CD14-positive monocyte (primary cell): ENCODE measurements around the gene CLIP4. TPM values are rescaled to one million over a fixed set of nuclear protein-coding genes. Genes with fewer than 3 reads are reported as not detected.

Experiments used
- DNase-seq, 3 donors: peaks; one replicate each; pipeline ENCODE4 v3.0.0-alpha.2; 2011 to 2022
- H2AFZ ChIP-seq: 2 replicates; pipeline ENCODE4 v1.6.0; 2012; ENCODE audit warnings: mild to moderate bottlenecking, low read depth, low read length, inconsistent platforms; ENCODE audit not compliant: insufficient read depth, poor library complexity, severe bottlenecking
- H3K27ac ChIP-seq, 2 donors: 1 replicate in 1 of 2; 2 replicates in 1 of 2; pipeline ENCODE4 v1.5.1; 2012 to 2013; ENCODE audit warnings: low read length in 2 of 2, control low read depth in 1 of 2, inconsistent platforms in 1 of 2, low read depth in 1 of 2, mild to moderate bottlenecking in 1 of 2
- H3K27me3 ChIP-seq, 2 donors: one replicate each; pipeline versions ENCODE4 v1.6.0 to v1.6.1; 2011 to 2013; ENCODE audit warnings: low read length in 2 of 2; ENCODE audit not compliant: control insufficient read depth in 2 of 2, insufficient read depth in 2 of 2
- H3K36me3 ChIP-seq, 2 donors: replicated peaks in 1 of 2; 1 replicate in 1 of 2; 2 replicates in 1 of 2; pipeline versions ENCODE4 v1.5.1 to v1.6.1; 2012 to 2013; ENCODE audit warnings: low read length in 2 of 2, control low read depth in 1 of 2, inconsistent platforms in 1 of 2, mild to moderate bottlenecking in 1 of 2; ENCODE audit not compliant: insufficient read depth in 2 of 2, control insufficient read depth in 1 of 2
- H3K4me1 ChIP-seq, 2 donors: 1 replicate in 1 of 2; 2 replicates in 1 of 2; pipeline versions ENCODE4 v1.5.1 to v1.6.1; 2012 to 2013; ENCODE audit warnings: low read length in 2 of 2, control low read depth in 1 of 2, inconsistent platforms in 1 of 2, mild to moderate bottlenecking in 1 of 2, moderate library complexity in 1 of 2; ENCODE audit not compliant: insufficient read depth in 2 of 2, control insufficient read depth in 1 of 2
- H3K4me2 ChIP-seq: replicated peaks from 2 replicates; pipeline ENCODE3; 2012; ENCODE audit warnings: low read length, moderate library complexity, mild to moderate bottlenecking; ENCODE audit not compliant: poor library complexity, severe bottlenecking; ENCODE audit errors: extremely low read depth
- H3K4me3 ChIP-seq, 3 experiments: fragments of 200-600 bp in 1 of 3; sonication (generic) in 1 of 3; replicated peaks in 1 of 3; 1 replicate in 2 of 3; 2 replicates in 1 of 3; pipeline ENCODE4 v1.5.1; 2011 to 2013; ENCODE audit warnings: low read length in 3 of 3, mild to moderate bottlenecking in 3 of 3, control low read depth in 2 of 3, low read depth in 2 of 3, inconsistent platforms in 1 of 3, moderate library complexity in 1 of 3
- H3K79me2 ChIP-seq: 2 replicates; pipeline ENCODE4 v1.6.0; 2012; ENCODE audit warnings: mild to moderate bottlenecking, control low read depth, inconsistent platforms, low read length, moderate library complexity; ENCODE audit not compliant: insufficient read depth
- H3K9ac ChIP-seq: 2 replicates; pipeline ENCODE4 v1.6.0; 2017; ENCODE audit warnings: low read length, mild to moderate bottlenecking; ENCODE audit not compliant: insufficient read depth, poor library complexity, severe bottlenecking
- H3K9me3 ChIP-seq, 2 donors: replicated peaks in 1 of 2; 1 replicate in 1 of 2; 2 replicates in 1 of 2; pipeline versions ENCODE4 v1.5.1 to v1.6.1; 2012 to 2013; ENCODE audit warnings: low read length in 2 of 2, control low read depth in 1 of 2; ENCODE audit not compliant: control insufficient read depth in 1 of 2, insufficient read depth in 1 of 2
- H4K20me1 ChIP-seq: 2 replicates; pipeline ENCODE4 v1.6.0; 2012; ENCODE audit warnings: mild to moderate bottlenecking, low read length, control low read depth, moderate library complexity; ENCODE audit not compliant: insufficient read depth
- H3K27ac Mint-ChIP-seq, 7 donors: one replicate each; pipeline ENCODE4 v1.8.0; 2020; ENCODE audit warnings: mild to moderate bottlenecking in 7 of 7, mixed read lengths in 7 of 7, moderate library complexity in 6 of 7, inconsistent platforms in 2 of 7
- H3K27me3 Mint-ChIP-seq, 3 donors: one replicate each; pipeline ENCODE4 v1.8.0; 2021 to 2022; ENCODE audit warnings: low read depth in 3 of 3, mild to moderate bottlenecking in 3 of 3, mixed read lengths in 3 of 3, moderate library complexity in 3 of 3, inconsistent platforms in 1 of 3
- H3K36me3 Mint-ChIP-seq, 2 donors: one replicate each; pipeline ENCODE4 v1.8.0; 2020; ENCODE audit warnings: mixed read lengths in 2 of 2, inconsistent platforms in 1 of 2, mild to moderate bottlenecking in 1 of 2
- H3K4me1 Mint-ChIP-seq: one replicate; pipeline ENCODE4 v1.8.0; 2020; ENCODE audit warnings: mild to moderate bottlenecking, mixed read lengths
- H3K4me3 Mint-ChIP-seq, 2 donors: one replicate each; pipeline ENCODE4 v1.8.0; 2020; ENCODE audit warnings: mild to moderate bottlenecking in 2 of 2, mixed read lengths in 2 of 2, moderate library complexity in 1 of 2
- H3K9me3 Mint-ChIP-seq, 7 donors: one replicate each; pipeline ENCODE4 v1.8.0; 2020 to 2022; ENCODE audit warnings: mixed read lengths in 7 of 7, mild to moderate bottlenecking in 6 of 7, moderate library complexity in 6 of 7, inconsistent platforms in 2 of 7
- WGBS: methylation state at CpG from one replicate; pipeline ENCODE4 v1.1.5; 2013; ENCODE audit warnings: missing lambda C conversion rate; ENCODE audit not compliant: insufficient coverage; 5-methylcytosine and 5-hydroxymethylcytosine counted together
- intact Hi-C, 2 donors: fragments of 100-400 bp; cut with micrococcal nuclease; formaldehyde crosslinking; loops; one replicate each; pipeline versions ENCODE4 v1.15.0 to v1.15.1; 2023
- polyA plus RNA-seq, 3 donors: library from polyadenylated mRNA; depleted of rRNA in 1 of 3; unstranded in 2 of 3; stranded (reverse) in 1 of 3; fragments of 300-500 nt in 2 of 3; fragments of >200 nt in 1 of 3; fragmentation: Illumina TruSeq in 2 of 3; gene quantifications; 1 replicate in 2 of 3; 2 replicates in 1 of 3; pipeline ENCODE4 v1.2.3, GENCODE V29; 2012 to 2021
- TF ChIP-seq, protein P1 (sequence below): fragments of 200-600 bp; IDR thresholded peaks from one replicate; pipeline ENCODE4 v1.8.0; 2022; ENCODE audit warnings: antibody characterized with exemption, mild to moderate bottlenecking

The CLIP4 gene
- polyA plus RNA-seq, 3 donors = 19.6 to 29.8 (median 21.7) TPM

DNA sequence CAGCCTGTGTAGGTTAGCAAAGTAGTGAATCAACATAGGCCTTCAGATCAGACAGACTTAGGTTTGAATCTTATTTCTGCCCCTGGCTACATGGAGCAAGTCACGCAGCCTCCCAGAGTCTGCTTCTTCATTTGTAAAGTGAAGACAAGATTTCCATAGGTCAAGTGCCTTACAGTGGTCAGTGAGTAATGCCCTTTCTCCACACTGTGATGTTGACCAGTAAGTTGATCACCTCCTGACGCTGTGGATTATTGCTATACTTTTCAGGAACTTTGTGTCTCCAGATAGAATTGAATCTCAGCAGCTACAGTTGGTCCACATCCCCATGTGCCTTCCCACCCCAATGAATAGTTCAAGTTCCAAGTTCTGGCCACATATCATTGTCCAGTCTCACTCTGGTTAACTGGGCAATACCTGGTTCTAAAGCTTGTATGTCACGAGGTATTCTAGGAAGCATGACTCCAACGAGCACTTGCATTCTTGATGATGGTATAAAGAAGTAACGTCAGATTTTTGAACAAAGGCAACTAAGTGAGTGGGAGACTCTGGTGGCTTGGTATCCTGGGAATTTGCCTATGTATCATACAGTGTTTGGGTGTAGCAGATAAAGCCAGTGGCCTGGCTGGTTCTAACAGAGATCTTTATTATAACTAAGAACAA is 2.1 kb upstream of the CLIP4 start:
- peak overlapping the region in 1 of 3 experiments; percentile 70 for H3K4me3 ChIP-seq
- Mint-ChIP-seq H3K4me1 (peaks cover 36% of the 10 kb centered on the region), H3K27ac (peak overlapping the region; percentile 96 to 99 (median 99)), H3K4me3 (no peak overlapping the region), H3K36me3 (peaks cover 2 to 5% of the 10 kb centered on the region in 2 donors), H3K9me3 (no peaks in the 10 kb centered on the region), H3K27me3 (peaks cover 0 to 14% (median 3%) of the 10 kb centered on the region in 3 donors)
- peak overlapping the region; percentile 94 for H3K4me2 ChIP-seq
- H3K36me3 ChIP-seq = no peaks in the 10 kb centered on the region
- peak overlapping the region in 1 of 2 donors; percentile 95 for H3K27ac ChIP-seq
- no peaks in the 10 kb centered on the region for H4K20me1 ChIP-seq
- peaks cover 9% of the 10 kb centered on the region for H3K79me2 ChIP-seq
- H2AFZ ChIP-seq = no peak overlapping the region
- H3K27me3 ChIP-seq = no peaks in the 10 kb centered on the region
- TF ChIP-seq, protein P1, sequence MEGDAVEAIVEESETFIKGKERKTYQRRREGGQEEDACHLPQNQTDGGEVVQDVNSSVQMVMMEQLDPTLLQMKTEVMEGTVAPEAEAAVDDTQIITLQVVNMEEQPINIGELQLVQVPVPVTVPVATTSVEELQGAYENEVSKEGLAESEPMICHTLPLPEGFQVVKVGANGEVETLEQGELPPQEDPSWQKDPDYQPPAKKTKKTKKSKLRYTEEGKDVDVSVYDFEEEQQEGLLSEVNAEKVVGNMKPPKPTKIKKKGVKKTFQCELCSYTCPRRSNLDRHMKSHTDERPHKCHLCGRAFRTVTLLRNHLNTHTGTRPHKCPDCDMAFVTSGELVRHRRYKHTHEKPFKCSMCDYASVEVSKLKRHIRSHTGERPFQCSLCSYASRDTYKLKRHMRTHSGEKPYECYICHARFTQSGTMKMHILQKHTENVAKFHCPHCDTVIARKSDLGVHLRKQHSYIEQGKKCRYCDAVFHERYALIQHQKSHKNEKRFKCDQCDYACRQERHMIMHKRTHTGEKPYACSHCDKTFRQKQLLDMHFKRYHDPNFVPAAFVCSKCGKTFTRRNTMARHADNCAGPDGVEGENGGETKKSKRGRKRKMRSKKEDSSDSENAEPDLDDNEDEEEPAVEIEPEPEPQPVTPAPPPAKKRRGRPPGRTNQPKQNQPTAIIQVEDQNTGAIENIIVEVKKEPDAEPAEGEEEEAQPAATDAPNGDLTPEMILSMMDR = no peak
- H3K9ac ChIP-seq = no peak overlapping the region
- DNase-seq = peak in 2 of 3 donors; percentile 12 to 26
- 98% methylated on average over 4 of the region's 5 CpGs for WGBS
- intact Hi-C loops = loop anchor here in 1 of 2 donors (10.0 kb wide), 2 partner anchors 98 to 158 kb away; no protein-coding TSS in a partner anchor
- H3K9me3 ChIP-seq = no peaks in the 10 kb centered on the region
- H3K4me1 ChIP-seq = peaks cover 28 to 36% of the 10 kb centered on the region in 2 donors

- Histone ChIP-seq H3K9me3 (no peaks in the 10 kb centered on the region), H4K20me1 (peaks cover 4% of the 10 kb centered on the region), H3K4me2 (peak overlapping the region; percentile 94), H3K4me3 (peak overlapping the region; percentile 47 to 70 (median 48)), H3K9ac (peak overlapping the region; percentile 81), H3K27ac (peak overlapping the region; percentile 82 to 95), H3K27me3 (no peaks in the 10 kb centered on the region), H3K36me3 (no peaks in the 10 kb centered on the region), H3K79me2 (peaks cover 9% of the 10 kb centered on the region), H2AFZ (no peak overlapping the region), H3K4me1 (peaks cover 28 to 39% of the 10 kb centered on the region in 2 donors)
- Mint-ChIP-seq H3K9me3 (no peaks in the 10 kb centered on the region), H3K4me3 (peak overlapping the region; percentile 84 to 90), H3K36me3 (peaks cover 2 to 5% of the 10 kb centered on the region in 2 donors), H3K27ac (peak overlapping the region; percentile 96 to 99 (median 99)), H3K27me3 (peaks cover 0 to 14% (median 3%) of the 10 kb centered on the region in 3 donors), H3K4me1 (peaks cover 37% of the 10 kb centered on the region)
- intact Hi-C loops = loop anchor here in 1 of 2 donors (10.0 kb wide), 2 partner anchors 99 to 159 kb away; no protein-coding TSS in a partner anchor
- TF ChIP-seq, protein P1 = no peak
- 13% methylated on average over 1 of the region's 4 CpGs for WGBS
- DNase-seq = peak; percentile 89 to 97 (median 93)
These were observed 1.3 kb upstream of the CLIP4 start for GRCh38 chr2:29113891-29114321.
